NCI-H345 treated with DMSO at 0.1 percent for 48 hours (cell line): ENCODE data around the gene SAFB.

Source experiments
- DNase-seq: peaks from one replicate; lab custom pipeline; 2025; ENCODE audit not compliant: unreplicated experiment; lab: John Stamatoyannopoulos, UW

Gene SAFB

GRCh38 chr19:5664515-5664914 lies 41.6 kb downstream of the SAFB start:
- DNase-seq = no peak

- DNase-seq = no peak
Observed at GRCh38 chr19:5665781-5666513, 43.1 kb downstream of the SAFB start.

- DNase-seq = no peak
Observed at GRCh38 chr19:5666921-5667610, 44.2 kb downstream of the SAFB start.

- DNase-seq = no peak
Observed at GRCh38 chr19:5667751-5668271, 44.9 kb downstream of the SAFB start.

GRCh38 chr19:5669212-5669611 lies 46.3 kb downstream of the SAFB start:
- DNase-seq = no peak

- DNase-seq = no peak
Observed at GRCh38 chr19:5671600-5671999, 48.7 kb downstream of the SAFB start.

GRCh38 chr19:5672708-5673459 lies 50.0 kb downstream of the SAFB start:
- no peak for DNase-seq

GRCh38 chr19:5673752-5674151 lies 50.9 kb downstream of the SAFB start:
- DNase-seq = no peak

GRCh38 chr19:5674714-5675113 lies 51.8 kb downstream of the SAFB start:
- DNase-seq = no peak

- DNase-seq = no peak
Observed at GRCh38 chr19:5676105-5676771, 53.4 kb downstream of the SAFB start.

- DNase-seq = no peak
Observed at GRCh38 chr19:5676772-5677105, 53.9 kb downstream of the SAFB start.

- no peak for DNase-seq
Observed at GRCh38 chr19:5677136-5677535, 54.3 kb downstream of the SAFB start.

GRCh38 chr19:5677580-5677979 lies 54.7 kb downstream of the SAFB start:
- no peak for DNase-seq

- DNase-seq = no peak
Observed at GRCh38 chr19:5678071-5678718, 55.3 kb downstream of the SAFB start.

- no peak for DNase-seq
Observed at GRCh38 chr19:5679289-5680083, 56.6 kb downstream of the SAFB start.

- no peak for DNase-seq
Observed at GRCh38 chr19:5680084-5680436, 57.2 kb downstream of the SAFB start.

GRCh38 chr19:5680437-5681368 lies 57.8 kb downstream of the SAFB start, which contains the start of the genes HSD11B1L and MICOS13:
Gene HSD11B1L, plus strand, starts transcription at chr19:5681027. Its CDS starts 3,806 bp downstream, at chr19:5684833.
Gene MICOS13, minus strand, starts transcription at chr19:5680516. Its CDS starts 30 bp downstream, at chr19:5680486.
- peak; percentile 97 for DNase-seq

- DNase-seq = no peak
Observed at GRCh38 chr19:5681391-5682106, 58.7 kb downstream of the SAFB start.
